ENCODE measurements around the gene CAPN13.

GRCh38 chr2:30732876-30733275 is 74.4 kb downstream of the CAPN13 start:
- TF ChIP-seq MXI1 (IDR thresholded peaks at IDR 0.05; ENCODE audit: low read depth, low read length) = no peak
- TF ChIP-seq EP300 (IDR thresholded peaks at IDR 0.05; ENCODE audit: borderline replicate concordance in 1 of 2, low read depth in 1 of 2, low read length in 1 of 2) = no peak

All from SK-N-SH (cell line).